B cell (primary cell): ENCODE results near the gene RAPGEF6. TPM values are rescaled to one million over a fixed set of nuclear protein-coding genes. Genes with fewer than 3 reads are reported as not detected.

Experiments used
- ATAC-seq: fragments of 200-7000 bp; cut with Tn5 transposase; one replicate; pipeline ENCODE4 v1.10.0; 2021; ENCODE audit warnings: low read depth, mild to moderate bottlenecking, moderate number of reproducible peaks, moderate library complexity
- CTCF ChIA-PET: fragments of 350-600 bp; sonication (Branson Sonifier 250); formaldehyde crosslinking; loops from one replicate; lab custom pipeline; 2021; ENCODE audit warnings: antibody characterized with exemption, inconsistent platforms; lab: Charles Lee
- POLR2A ChIA-PET: fragments of 350-600 bp; sonication (Branson Sonifier 250); formaldehyde crosslinking; loops from one replicate; lab custom pipeline; 2021; ENCODE audit warnings: antibody characterized with exemption; lab: Charles Lee
- DNase-seq: peaks from one replicate; pipeline ENCODE4 v3.0.0; 2013
- H2AFZ ChIP-seq: 2 replicates; pipeline ENCODE4 v1.6.1; 2012; ENCODE audit warnings: mild to moderate bottlenecking, low read depth, low read length; ENCODE audit not compliant: insufficient read depth, poor library complexity, severe bottlenecking
- H3K27ac ChIP-seq, 2 donors: 1 replicate in 1 of 2; 2 replicates in 1 of 2; pipeline ENCODE4 v1.5.1; 2012 to 2013; ENCODE audit warnings: low read length in 2 of 2, mild to moderate bottlenecking in 2 of 2, moderate library complexity in 1 of 2
- H3K27me3 ChIP-seq, 4 experiments: fragments of 200-600 bp in 1 of 4; sonication (generic) in 1 of 4; replicated peaks in 1 of 4; 1 replicate in 2 of 4; 2 replicates in 2 of 4; pipeline versions ENCODE4 v1.6.1 to v1.7.0; 2013 to 2016; ENCODE audit warnings: low read length in 3 of 4, mild to moderate bottlenecking in 2 of 4, mixed read lengths in 1 of 4, moderate library complexity in 1 of 4; ENCODE audit not compliant: insufficient read depth in 4 of 4, control insufficient read depth in 3 of 4; ENCODE audit errors: control extremely low read depth in 1 of 4
- H3K36me3 ChIP-seq, 2 experiments: replicated peaks in 1 of 2; 1 replicate in 1 of 2; 2 replicates in 1 of 2; pipeline versions ENCODE4 v1.6.1 to v1.7.1; 2013; ENCODE audit warnings: low read length in 1 of 2; ENCODE audit not compliant: insufficient read depth in 2 of 2, control insufficient read depth in 1 of 2; ENCODE audit errors: control extremely low read depth in 1 of 2, extremely low read depth in 1 of 2
- H3K4me1 ChIP-seq, 2 donors: fragments of 200-600 bp in 1 of 2; sonication (generic) in 1 of 2; 1 replicate in 1 of 2; 2 replicates in 1 of 2; pipeline versions ENCODE4 v1.5.1 to v1.6.1; 2013 to 2017; ENCODE audit warnings: low read length in 2 of 2; ENCODE audit not compliant: control insufficient read depth in 2 of 2, insufficient read depth in 2 of 2
- H3K4me2 ChIP-seq: replicated peaks from 2 replicates; pipeline ENCODE3; 2012; ENCODE audit warnings: mild to moderate bottlenecking, low read depth, low read length; ENCODE audit not compliant: poor library complexity, severe bottlenecking
- H3K4me3 ChIP-seq, 5 experiments: fragments of 200-600 bp in 1 of 5; sonication (generic) in 1 of 5; 1 replicate in 3 of 5; 2 replicates in 2 of 5; pipeline versions ENCODE4 v1.5.1 to v1.7.0; 2011 to 2016; ENCODE audit warnings: low read length in 4 of 5, mild to moderate bottlenecking in 4 of 5, low read depth in 2 of 5, control low read depth in 1 of 5, moderate library complexity in 1 of 5; ENCODE audit not compliant: insufficient read depth in 1 of 5; ENCODE audit errors: control extremely low read depth in 1 of 5, extremely low read depth in 1 of 5
- H3K79me2 ChIP-seq: fragments of 200-600 bp; sonication (generic); one replicate; pipeline ENCODE4 v1.6.0; 2016; ENCODE audit warnings: low read length; ENCODE audit not compliant: control insufficient read depth, insufficient read depth
- H3K9ac ChIP-seq: fragments of 200-600 bp; sonication (generic); 2 replicates; pipeline ENCODE4 v1.6.1; 2017; ENCODE audit warnings: mild to moderate bottlenecking, low read length, moderate library complexity
- H3K9me3 ChIP-seq, 3 donors: one replicate each; pipeline versions ENCODE4 v1.6.1 to v1.7.1; 2013; ENCODE audit warnings: low read length in 2 of 3; ENCODE audit not compliant: control insufficient read depth in 2 of 3, insufficient read depth in 1 of 3; ENCODE audit errors: control extremely low read depth in 1 of 3
- H4K20me1 ChIP-seq: 2 replicates; pipeline ENCODE4 v1.6.0; 2012; ENCODE audit warnings: mild to moderate bottlenecking, low read length; ENCODE audit not compliant: insufficient read depth, control insufficient read depth, poor library complexity, severe bottlenecking
- H3K27ac Mint-ChIP-seq: one replicate; pipeline ENCODE4 v1.8.0; 2021; ENCODE audit warnings: mixed read lengths
- H3K27me3 Mint-ChIP-seq: one replicate; pipeline ENCODE4 v1.8.0; 2021; ENCODE audit warnings: mixed read lengths
- H3K4me1 Mint-ChIP-seq: one replicate; pipeline ENCODE4 v1.8.0; 2021; ENCODE audit warnings: mixed read lengths
- H3K4me3 Mint-ChIP-seq: one replicate; pipeline ENCODE4 v1.8.0; 2021; ENCODE audit warnings: mixed read lengths
- H3K9me3 Mint-ChIP-seq: one replicate; pipeline ENCODE4 v1.8.0; 2022; ENCODE audit warnings: mixed read lengths; ENCODE audit not compliant: insufficient read depth
- CTCF ChIP-seq: fragments of 200-600 bp; IDR thresholded peaks from one replicate; pipeline ENCODE4 v1.8.0; 2022; ENCODE audit warnings: antibody characterized with exemption, mild to moderate bottlenecking
- EZH2 ChIP-seq: IDR thresholded peaks from 2 replicates; pipeline ENCODE4 v1.6.1; 2012; ENCODE audit warnings: borderline replicate concordance, low read depth, mild to moderate bottlenecking, moderate library complexity, low read length; ENCODE audit not compliant: insufficient read depth, poor library complexity, severe bottlenecking
- WGBS: methylation state at CpG from one replicate; pipeline ENCODE4 v1.1.5; 2013; ENCODE audit warnings: missing lambda C conversion rate; ENCODE audit not compliant: insufficient coverage; 5-methylcytosine and 5-hydroxymethylcytosine counted together
- intact Hi-C: fragments of 100-400 bp; cut with micrococcal nuclease; formaldehyde crosslinking; loops from one replicate; pipeline ENCODE4 v1.10.0; 2022
- polyA plus RNA-seq: library from polyadenylated mRNA; depleted of rRNA; stranded (reverse); fragments of >200 nt; gene quantifications from 2 replicates; pipeline ENCODE4 v1.2.3, GENCODE V29; 2012
- total RNA-seq, 2 donors: library from RNA; stranded (reverse); fragments of 120-200 nt in 1 of 2; gene quantifications; 1 replicate in 1 of 2; 2 replicates in 1 of 2; pipeline versions ENCODE4 v1.2.3 to v1.2.4, GENCODE V29; 2013 to 2022

Gene RAPGEF6
- total and polyA plus RNA-seq, 2 donors (not counting 1 experiment from before 2014, with no cell fraction given): 9.8 to 56.2 TPM

GRCh38 chr5:131377785-131378325 is 257.2 kb downstream of the RAPGEF6 start:
- H3K4me3 Mint-ChIP-seq: peak overlapping the region; percentile 61
- TF ChIP-seq EZH2: no peak
- no peak for TF ChIP-seq CTCF
- H3K27ac Mint-ChIP-seq: peak overlapping the region; percentile 90
- Histone ChIP-seq H2AFZ (no peak overlapping the region), H3K4me3 (no peak overlapping the region), H3K36me3 (no peaks in the 10 kb centered on the region), H3K4me1 (peaks cover 93 to 97% of the 10 kb centered on the region in 2 donors), H3K79me2 (peaks cover 94% of the 10 kb centered on the region), H4K20me1 (no peaks in the 10 kb centered on the region), H3K4me2 (peak overlapping the region; percentile 71), H3K27me3 (no peaks in the 10 kb centered on the region), H3K27ac (peak overlapping the region; percentile 99), H3K9me3 (peaks cover 0 to 6% (median 0%) of the 10 kb centered on the region in 3 donors), H3K9ac (no peak overlapping the region)
- POLR2A ChIA-PET: interaction anchor here (0.5 to 1.3 kb wide), 3 partner anchors 10 to 120 kb away, joined by 3 to 6 read pairs (median 5); no protein-coding TSS in a partner anchor
- no peaks in the 10 kb centered on the region for H3K9me3 Mint-ChIP-seq
- ATAC-seq: no peak
- no peak for DNase-seq
- H3K27me3 Mint-ChIP-seq: no peaks in the 10 kb centered on the region
- peaks cover 88% of the 10 kb centered on the region for H3K4me1 Mint-ChIP-seq
- WGBS: no CpG with 5 or more reads among the region's 2 CpGs
- intact Hi-C loops: loop anchor here (5.0 to 10.0 kb wide), 2 partner anchors 41 to 417 kb away; partner anchors contain the start of gene FNIP1
- CTCF ChIA-PET: interaction anchor here (0.6 to 3.9 kb wide), 7 partner anchors 12 to 121 kb away, joined by 3 to 31 read pairs (median 4); partner anchors contain the start of gene CDC42SE2

- no peaks in the 10 kb centered on the region for H4K20me1 ChIP-seq
- WGBS: 91% methylated on average over 6 of the region's 6 CpGs
- TF ChIP-seq EZH2 (no peak), CTCF (no peak)
- ChIA-PET CTCF (interaction anchor here (0.6 to 3.9 kb wide), 5 partner anchors 17 to 120 kb away, joined by 3 to 31 read pairs (median 5); partner anchors contain the start of gene CDC42SE2), POLR2A (interaction anchor here (0.7 kb wide), 2 partner anchors 16 to 115 kb away, joined by 3 to 5 read pairs; no protein-coding TSS in a partner anchor)
- H2AFZ ChIP-seq: no peak overlapping the region
- no peak overlapping the region for H3K4me3 ChIP-seq
- H3K27ac Mint-ChIP-seq: peak overlapping the region; percentile 90
- peak overlapping the region; percentile 99 for H3K27ac ChIP-seq
- intact Hi-C loops: loop anchor here (5.0 to 10.0 kb wide), 2 partner anchors 40 to 417 kb away; partner anchors contain the start of gene FNIP1
- no peak for ATAC-seq
- no peaks in the 10 kb centered on the region for H3K9me3 Mint-ChIP-seq
- no peak for DNase-seq
- H3K4me2 ChIP-seq: peak overlapping the region; percentile 71
- H3K36me3 ChIP-seq: no peaks in the 10 kb centered on the region
- no peak overlapping the region for H3K9ac ChIP-seq
- H3K79me2 ChIP-seq: peaks cover 94% of the 10 kb centered on the region
- H3K4me1 ChIP-seq: peaks cover 91 to 96% of the 10 kb centered on the region in 2 donors
- peaks cover 86% of the 10 kb centered on the region for H3K4me1 Mint-ChIP-seq
- no peak overlapping the region for H3K4me3 Mint-ChIP-seq
- H3K27me3 Mint-ChIP-seq: no peaks in the 10 kb centered on the region
- H3K9me3 ChIP-seq: peaks cover 0 to 6% (median 0%) of the 10 kb centered on the region in 3 donors
- no peaks in the 10 kb centered on the region for H3K27me3 ChIP-seq
Measured at GRCh38 chr5:131377346-131377745, 257.7 kb downstream of the RAPGEF6 start.
